DOHH2 (cell line): Measurements from ENCODE around the gene DNM1.

ENCODE experiments used
- H3F3A ChIP-seq: fragments of 200-600 bp; sonication (generic), shearing (Covaris generic); 2 replicates; pipeline ENCODE4 v1.6.0; 2016; ENCODE audit warnings: antibody characterized with exemption, mild to moderate bottlenecking; ENCODE audit not compliant: control insufficient read depth, insufficient read depth
- H3K27ac ChIP-seq: fragments of 200-600 bp; sonication (generic); 2 replicates; pipeline ENCODE4 v1.5.1; 2014; ENCODE audit warnings: low read depth, mild to moderate bottlenecking, low read length, moderate library complexity
- H3K27me3 ChIP-seq: fragments of 200-600 bp; sonication (generic); 2 replicates; pipeline ENCODE4 v1.6.1; 2014; ENCODE audit warnings: mild to moderate bottlenecking, low read length, mixed read lengths; ENCODE audit not compliant: control insufficient read depth
- H3K36me3 ChIP-seq: fragments of 200-600 bp; sonication (generic); 2 replicates; pipeline ENCODE4 v1.6.1; 2014; ENCODE audit warnings: mild to moderate bottlenecking, low read length, moderate library complexity, mixed read lengths; ENCODE audit not compliant: control insufficient read depth
- H3K4me1 ChIP-seq: fragments of 200-600 bp; sonication (generic); 2 replicates; pipeline ENCODE4 v1.6.1; 2014; ENCODE audit warnings: mild to moderate bottlenecking, low read length, mixed read lengths; ENCODE audit not compliant: control insufficient read depth
- H3K4me2 ChIP-seq: fragments of 200-600 bp; sonication (generic); 2 replicates; pipeline ENCODE4 v1.6.0; 2014; ENCODE audit warnings: mild to moderate bottlenecking, low read length, moderate library complexity
- H3K4me3 ChIP-seq: fragments of 200-600 bp; sonication (generic); 2 replicates; pipeline ENCODE4 v1.5.1; 2014; ENCODE audit warnings: mild to moderate bottlenecking, low read length, mixed read lengths
- H3K79me2 ChIP-seq: fragments of 200-600 bp; sonication (generic); 2 replicates; pipeline ENCODE4 v1.6.1; 2014; ENCODE audit warnings: mild to moderate bottlenecking, low read length, mixed read lengths; ENCODE audit not compliant: control insufficient read depth
- H3K9me2 ChIP-seq: fragments of 200-600 bp; sonication (generic); replicated peaks from 2 replicates; pipeline ENCODE4 v1.6.1; 2014; ENCODE audit warnings: mild to moderate bottlenecking, low read length, mixed read lengths; ENCODE audit not compliant: control insufficient read depth
- H3K9me3 ChIP-seq: fragments of 200-600 bp; sonication (generic); 2 replicates; pipeline ENCODE4 v1.6.1; 2014; ENCODE audit warnings: antibody characterized with exemption, low read length, mixed read lengths; ENCODE audit not compliant: control insufficient read depth, insufficient read depth
- H4K20me1 ChIP-seq: fragments of 200-600 bp; sonication (generic); 2 replicates; pipeline ENCODE4 v1.6.0; 2014; ENCODE audit warnings: low read depth, mild to moderate bottlenecking, antibody characterized with exemption, low read length, moderate library complexity; ENCODE audit not compliant: control insufficient read depth, insufficient read depth
- CTCF ChIP-seq: fragments of 200-600 bp; sonication (generic); IDR thresholded peaks from one replicate; pipeline ENCODE4 v1.5.1; 2014; ENCODE audit warnings: antibody characterized with exemption, mild to moderate bottlenecking, low read depth, low read length; ENCODE audit not compliant: poor library complexity, severe bottlenecking
- EZH2phosphoT487 ChIP-seq: fragments of 200-600 bp; sonication (generic); IDR thresholded peaks from 2 replicates; pipeline ENCODE4 v1.6.1; 2017; ENCODE audit warnings: borderline replicate concordance, mild to moderate bottlenecking, antibody characterized with exemption, low read length, moderate library complexity, mixed read lengths

DNM1 gene

GRCh38 chr9:128253991-128254346 lies 50.8 kb downstream of the DNM1 start:
- Histone ChIP-seq H3K4me1 (peaks cover 22% of the 10 kb centered on the region), H3K79me2 (no peaks in the 10 kb centered on the region), H3K36me3 (no peaks in the 10 kb centered on the region), H3K9me2 (no peaks in the 10 kb centered on the region), H3K4me3 (no peak overlapping the region), H4K20me1 (no peaks in the 10 kb centered on the region; the same call in 1 of the 2 replicates), H3K9me3 (no peaks in the 10 kb centered on the region), H3K27me3 (peaks cover 29% of the 10 kb centered on the region), H3F3A (no peaks in the 10 kb centered on the region), H3K4me2 (no peak overlapping the region), H3K27ac (no peak overlapping the region)
- TF ChIP-seq EZH2phosphoT487 (no peak), CTCF (no peak)

GRCh38 chr9:128254362-128254761 lies 51.2 kb downstream of the DNM1 start:
- TF ChIP-seq CTCF: no peak
- Histone ChIP-seq H3K4me2 (no peak overlapping the region), H3K4me1 (peaks cover 22% of the 10 kb centered on the region), H3K79me2 (no peaks in the 10 kb centered on the region), H3K9me3 (no peaks in the 10 kb centered on the region), H3K4me3 (no peak overlapping the region), H3K27me3 (peaks cover 29% of the 10 kb centered on the region), H3K27ac (no peak overlapping the region), H4K20me1 (no peaks in the 10 kb centered on the region; the same call in 1 of the 2 replicates), H3K36me3 (no peaks in the 10 kb centered on the region), H3K9me2 (no peaks in the 10 kb centered on the region), H3F3A (no peaks in the 10 kb centered on the region)

GRCh38 chr9:128254855-128255759 lies 51.9 kb downstream of the DNM1 start:
- Histone ChIP-seq H3K36me3 (no peaks in the 10 kb centered on the region), H3K27ac (no peak overlapping the region), H3K27me3 (peaks cover 25% of the 10 kb centered on the region), H3K79me2 (no peaks in the 10 kb centered on the region), H3F3A (no peaks in the 10 kb centered on the region), H3K9me2 (no peaks in the 10 kb centered on the region), H3K9me3 (no peaks in the 10 kb centered on the region), H3K4me1 (peaks cover 19% of the 10 kb centered on the region), H3K4me3 (no peak overlapping the region), H4K20me1 (no peaks in the 10 kb centered on the region; the same call in 1 of the 2 replicates), H3K4me2 (no peak overlapping the region)
- TF ChIP-seq EZH2phosphoT487 (no peak), CTCF (peak; percentile 99)
